Suprapubic skin (tissue), 4 donors: ENCODE measurements around the gene AGER. TPM values are rescaled to one million over a fixed set of nuclear protein-coding genes. Genes with fewer than 3 reads are reported as not detected.

Experiments used
- DNase-seq, 2 donors: peaks; one replicate each; pipeline ENCODE4 v3.0.0-alpha.2; 2019; ENCODE audit warnings: low spot score in 2 of 2
- H3K27ac ChIP-seq: fragments of 200-600 bp; sonication (generic); one replicate; pipeline ENCODE4 v1.5.1; 2019
- H3K27me3 ChIP-seq: fragments of 200-600 bp; sonication (generic); one replicate; pipeline ENCODE4 v1.5.1; 2019
- H3K36me3 ChIP-seq: fragments of 200-600 bp; sonication (generic); one replicate; pipeline ENCODE4 v1.5.1; 2019
- H3K4me1 ChIP-seq: fragments of 200-600 bp; sonication (generic); one replicate; pipeline ENCODE4 v1.5.1; 2019
- H3K4me3 ChIP-seq: fragments of 200-600 bp; sonication (generic); one replicate; pipeline ENCODE4 v1.5.1; 2019; ENCODE audit warnings: mild to moderate bottlenecking
- H3K9me3 ChIP-seq: fragments of 200-600 bp; sonication (generic); one replicate; pipeline ENCODE4 v1.5.1; 2019
- CTCF ChIP-seq, 2 donors: fragments of 200-600 bp in 1 of 2; fragments of 450-650 bp in 1 of 2; sonication (generic) in 1 of 2; IDR thresholded peaks; one replicate each; pipeline ENCODE4 v1.5.1; 2016 to 2019; ENCODE audit warnings: antibody characterized with exemption in 2 of 2, mild to moderate bottlenecking in 1 of 2, moderate library complexity in 1 of 2
- EP300 ChIP-seq: sonication (generic); formaldehyde crosslinking; IDR thresholded peaks from one replicate; pipeline ENCODE4 v1.6.1; 2017; ENCODE audit warnings: antibody characterized with exemption
- POLR2A ChIP-seq, 2 donors: fragments of 450-650 bp; IDR thresholded peaks; one replicate each; pipeline ENCODE4 v1.6.1; 2017; ENCODE audit warnings: antibody characterized with exemption in 2 of 2, mild to moderate bottlenecking in 2 of 2, moderate library complexity in 2 of 2
- POLR2AphosphoS5 ChIP-seq, 3 donors: sonication (generic); formaldehyde crosslinking; IDR thresholded peaks; one replicate each; pipeline ENCODE4 v1.6.1; 2017; ENCODE audit warnings: antibody characterized with exemption in 3 of 3
- WGBS: methylation state at CpG from one replicate; pipeline ENCODE4 v1.1.5; 2018; 5-methylcytosine and 5-hydroxymethylcytosine counted together
- total RNA-seq, 4 donors: library from RNA; depleted of rRNA; stranded (reverse); fragments of >200 nt; gene quantifications; one replicate each; pipeline ENCODE4 v1.1.0, GENCODE V29; 2016

Gene AGER
- total RNA-seq, 4 donors from 2014 or later: 1.5 to 9.9 (median 4.8) TPM; not detected in 1

DNA sequence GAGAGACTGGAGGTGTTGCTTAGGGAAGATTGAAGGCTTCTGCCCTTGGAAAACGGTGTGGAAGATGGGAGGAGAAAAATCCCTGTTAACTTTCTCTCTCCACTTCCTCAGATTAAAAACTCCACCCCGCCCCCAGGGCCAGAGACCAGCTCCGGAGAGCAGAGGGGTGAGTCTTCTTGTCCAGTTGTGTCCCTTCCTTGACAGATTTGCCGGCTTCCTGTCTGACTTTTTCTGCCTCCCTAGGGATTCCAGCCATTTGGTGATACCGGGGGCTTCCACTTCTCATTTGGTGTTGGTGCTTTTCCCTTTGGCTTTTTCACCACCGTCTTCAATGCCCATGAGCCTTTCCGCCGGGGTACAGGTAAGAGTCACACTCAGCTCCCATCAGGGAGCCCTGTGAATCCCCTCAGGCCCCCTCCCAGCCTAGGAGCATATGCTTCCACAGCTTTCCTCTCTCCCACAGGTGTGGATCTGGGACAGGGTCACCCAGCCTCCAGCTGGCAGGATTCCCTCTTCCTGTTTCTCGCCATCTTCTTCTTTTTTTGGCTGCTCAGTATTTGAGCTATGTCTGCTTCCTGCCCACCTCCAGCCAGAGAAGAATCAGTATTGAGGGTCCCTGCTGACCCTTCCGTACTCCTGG, 4.2 kb downstream of the AGER start:
- H3K9me3 ChIP-seq: no peaks in the 10 kb centered on the region
- peak overlapping the region; percentile 93 for H3K4me3 ChIP-seq
- peaks cover 61% of the 10 kb centered on the region for H3K4me1 ChIP-seq
- 68% methylated on average over 10 of the region's 10 CpGs for WGBS
- H3K36me3 ChIP-seq: peaks cover 26% of the 10 kb centered on the region
- no peaks in the 10 kb centered on the region for H3K27me3 ChIP-seq
- no peak overlapping the region for H3K27ac ChIP-seq
- TF ChIP-seq POLR2AphosphoS5 (IDR thresholded peaks at IDR 0.05) (no peak), CTCF (IDR thresholded peaks at IDR 0.05) (no peak), POLR2A (IDR thresholded peaks at IDR 0.05) (no peak), EP300 (no peak)
- no peak for DNase-seq

DNA sequence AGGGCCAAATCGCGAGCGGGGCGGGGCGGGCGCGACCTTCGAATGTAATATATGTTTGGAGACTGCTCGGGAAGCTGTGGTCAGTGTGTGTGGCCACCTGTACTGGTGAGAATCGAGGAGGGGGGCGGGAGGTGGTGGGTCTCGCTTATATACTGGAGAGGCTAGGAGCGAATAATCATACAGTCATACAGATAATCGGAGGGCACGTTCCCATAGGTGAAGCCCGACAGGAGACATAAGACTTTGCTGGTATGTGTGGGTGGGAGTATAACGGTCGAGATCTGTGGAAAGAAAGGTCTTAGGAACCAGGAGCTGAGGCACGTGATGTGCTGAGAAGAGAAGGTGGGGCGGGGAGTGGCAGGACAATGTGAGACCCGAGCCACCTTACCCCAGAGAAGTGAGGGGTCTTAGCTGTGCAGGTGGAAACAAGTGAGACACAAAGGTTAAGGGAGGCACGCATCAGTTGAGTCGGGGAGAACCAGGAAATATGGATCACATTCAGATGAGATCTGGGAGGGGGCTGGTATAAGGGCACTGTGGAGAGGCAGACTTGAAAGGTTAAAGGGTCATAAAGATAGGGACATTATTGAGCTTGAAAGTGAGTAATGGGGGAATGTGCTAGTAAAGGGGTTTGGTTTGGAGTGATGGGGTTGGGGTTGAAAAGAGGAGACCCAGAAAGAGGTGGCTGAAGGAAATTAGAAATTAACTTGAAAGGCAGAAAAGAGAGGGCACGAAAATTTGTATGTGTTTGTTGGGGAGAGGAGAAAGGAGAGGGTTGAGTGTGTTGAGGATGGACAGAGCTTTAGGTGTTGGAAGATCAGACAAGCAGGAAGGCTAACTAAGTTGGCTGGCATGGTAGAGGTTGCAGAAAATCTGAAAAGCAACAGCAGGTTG, 5.3 kb downstream of the AGER start:
- Histone ChIP-seq H3K27ac (peak overlapping the region; percentile 96), H3K9me3 (no peaks in the 10 kb centered on the region), H3K36me3 (peaks cover 26% of the 10 kb centered on the region), H3K4me3 (peak overlapping the region; percentile 93), H3K27me3 (no peaks in the 10 kb centered on the region), H3K4me1 (peaks cover 60% of the 10 kb centered on the region)
- TF ChIP-seq POLR2A (IDR thresholded peaks at IDR 0.05) (no peak), EP300 (no peak), POLR2AphosphoS5 (IDR thresholded peaks at IDR 0.05) (no peak), CTCF (IDR thresholded peaks at IDR 0.05) (no peak)
- WGBS: 3% methylated on average over 24 of the region's 24 CpGs
- no peak for DNase-seq

DNA sequence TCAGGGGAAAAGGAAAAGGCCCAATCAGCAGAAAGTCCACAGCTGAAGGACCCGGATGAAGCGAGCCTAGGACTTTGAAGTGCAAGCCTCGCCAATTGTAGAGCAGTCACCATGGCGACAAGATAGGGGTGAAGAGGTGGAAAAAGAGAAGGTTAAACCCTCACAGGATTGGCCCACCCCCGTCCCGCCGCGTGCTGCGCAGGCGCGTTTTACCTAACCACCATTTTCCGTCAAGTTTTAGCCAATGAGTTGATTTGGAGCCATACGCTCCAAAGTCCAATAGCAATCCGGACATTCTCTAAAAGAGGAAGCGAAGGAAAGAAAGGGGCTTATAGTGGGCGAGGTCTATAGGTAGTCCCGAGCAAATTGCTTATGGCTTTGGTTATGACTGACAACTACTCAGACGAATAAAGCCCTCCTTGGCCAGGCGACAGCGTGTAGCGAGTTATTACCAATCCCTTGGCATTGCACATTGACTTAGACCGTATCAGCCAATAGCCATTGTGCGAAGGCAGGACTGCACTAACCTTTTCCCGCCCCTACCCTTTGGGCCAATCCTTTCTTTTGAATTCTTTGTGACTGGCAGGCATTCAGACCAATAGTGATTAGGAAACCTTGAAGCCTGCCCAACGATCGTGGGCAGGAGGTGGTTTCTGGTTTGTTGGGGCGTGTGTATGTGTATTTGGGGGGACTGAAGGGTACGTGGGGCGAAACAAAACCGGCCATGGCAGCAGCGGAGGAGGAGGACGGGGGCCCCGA, 6.1 kb downstream of the AGER start, which contains the start of gene RNF5:
TSS of gene RNF5 (plus strand) at position 618 of the 759 bp plus-strand sequence. CDS start at position 725, 107 bp downstream.
- peak; percentile 99 for DNase-seq
- Histone ChIP-seq H3K4me3 (peak within 1 kb of the TSS; percentile 93), H3K27me3 (no peaks in the 10 kb centered on the region), H3K27ac (peak within 1 kb of the TSS; percentile 96), H3K36me3 (peaks cover 19% of the 10 kb centered on the region), H3K4me1 (peaks cover 67% of the 10 kb centered on the region), H3K9me3 (no peaks in the 10 kb centered on the region)
- TF ChIP-seq CTCF (IDR thresholded peaks at IDR 0.05): no peak
- no peak for TF ChIP-seq EP300
- TF ChIP-seq POLR2A (IDR thresholded peaks at IDR 0.05): no peak
- TF ChIP-seq POLR2AphosphoS5 (IDR thresholded peaks at IDR 0.05): peak in 2 of 3 donors; percentile 40 to 96
- under 1% methylated on average over 33 of the region's 33 CpGs for WGBS

DNA sequence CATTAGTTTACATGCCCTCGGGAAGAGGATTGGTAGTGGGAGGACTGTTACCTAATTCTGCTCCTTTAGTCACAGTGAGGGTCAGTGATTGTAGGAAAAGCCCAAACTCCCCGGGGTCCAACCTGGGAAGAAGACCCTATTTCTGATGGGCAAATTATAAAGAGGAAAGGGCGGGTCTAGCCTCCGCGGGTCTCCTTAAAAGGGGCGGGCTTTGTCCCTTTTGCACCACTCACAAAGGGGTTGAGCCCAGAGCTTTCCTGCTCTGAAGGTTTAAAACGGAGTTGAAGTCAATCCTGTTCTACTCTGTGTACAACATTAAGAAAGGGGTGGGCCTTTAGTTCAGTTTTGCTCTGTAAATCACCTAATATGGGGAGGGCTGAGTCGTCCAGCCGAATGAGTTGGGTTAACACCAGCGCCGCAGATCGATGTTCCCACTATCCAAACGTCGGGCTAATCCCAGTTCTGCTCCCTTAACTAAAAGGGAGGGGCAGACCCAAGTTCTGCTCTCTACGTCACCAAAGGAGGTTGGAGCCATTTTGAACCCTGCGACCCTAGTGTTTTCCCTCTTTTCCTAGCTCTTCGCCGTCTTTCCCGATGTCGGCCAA, 6.8 kb downstream of the AGER start:
- peaks cover 72% of the 10 kb centered on the region for H3K4me1 ChIP-seq
- under 1% methylated on average over 20 of the region's 20 CpGs for WGBS
- peak in 1 of 2 donors; percentile 34 for TF ChIP-seq POLR2A (IDR thresholded peaks at IDR 0.05)
- no peak for TF ChIP-seq EP300
- no peaks in the 10 kb centered on the region for H3K9me3 ChIP-seq
- peaks cover 18% of the 10 kb centered on the region for H3K36me3 ChIP-seq
- H3K27ac ChIP-seq: peak overlapping the region; percentile 96
- peak overlapping the region; percentile 93 for H3K4me3 ChIP-seq
- no peak for DNase-seq
- H3K27me3 ChIP-seq: no peaks in the 10 kb centered on the region

DNA sequence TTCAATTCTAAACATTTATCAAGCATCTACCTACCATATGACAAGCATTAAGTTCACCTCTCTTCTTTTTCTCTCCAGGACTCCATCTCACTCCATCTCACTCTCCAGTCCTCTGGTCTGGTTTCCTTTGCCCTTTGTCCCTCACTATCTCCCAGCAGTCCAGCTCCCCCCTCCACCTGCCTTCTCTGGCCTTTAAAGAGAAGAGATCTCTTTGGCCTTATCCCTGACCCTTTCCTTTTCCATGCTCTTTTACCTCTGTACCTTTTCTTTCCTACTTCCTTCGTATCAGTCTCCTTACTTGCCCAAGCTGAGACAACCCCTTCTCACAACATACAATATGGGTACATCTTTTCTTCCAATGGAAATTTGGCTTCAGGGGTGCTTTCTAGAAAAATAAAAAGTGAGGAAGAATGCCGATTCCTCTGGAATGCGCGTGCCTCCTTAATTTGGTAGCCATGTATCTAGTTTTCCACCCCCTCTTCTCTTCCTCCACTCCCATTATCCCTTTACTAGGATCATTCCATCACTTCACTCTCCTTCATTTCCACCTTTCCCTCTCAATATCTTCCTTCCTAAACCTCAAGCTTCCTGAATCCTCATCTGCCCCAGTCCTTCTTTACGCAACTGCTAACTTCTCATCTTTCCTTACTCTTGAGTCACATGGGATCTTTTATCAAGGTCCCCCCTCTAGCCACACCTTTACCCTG, 7.4 kb downstream of the AGER start:
- TF ChIP-seq CTCF (IDR thresholded peaks at IDR 0.05) (no peak), POLR2A (IDR thresholded peaks at IDR 0.05) (no peak), POLR2AphosphoS5 (IDR thresholded peaks at IDR 0.05) (no peak), EP300 (no peak)
- peaks cover 67% of the 10 kb centered on the region for H3K4me1 ChIP-seq

More for the DNA sequence above, 7.4 kb downstream of the AGER start:
- 16% methylated on average over 5 of the region's 5 CpGs for WGBS
- peak overlapping the region; percentile 93 for H3K4me3 ChIP-seq
- peak overlapping the region; percentile 96 for H3K27ac ChIP-seq
- no peaks in the 10 kb centered on the region for H3K9me3 ChIP-seq
- no peak for DNase-seq
- H3K36me3 ChIP-seq: peaks cover 17% of the 10 kb centered on the region
- no peaks in the 10 kb centered on the region for H3K27me3 ChIP-seq
